ENCODE results near the gene NCAPD2. TPM values are rescaled to one million over a fixed set of nuclear protein-coding genes. Genes with fewer than 3 reads are reported as not detected.

NCAPD2 gene
- total RNA-seq, 6 experiments from 2014 or later, result 42.2 to 75.9 (median 65.4) TPM

DNA sequence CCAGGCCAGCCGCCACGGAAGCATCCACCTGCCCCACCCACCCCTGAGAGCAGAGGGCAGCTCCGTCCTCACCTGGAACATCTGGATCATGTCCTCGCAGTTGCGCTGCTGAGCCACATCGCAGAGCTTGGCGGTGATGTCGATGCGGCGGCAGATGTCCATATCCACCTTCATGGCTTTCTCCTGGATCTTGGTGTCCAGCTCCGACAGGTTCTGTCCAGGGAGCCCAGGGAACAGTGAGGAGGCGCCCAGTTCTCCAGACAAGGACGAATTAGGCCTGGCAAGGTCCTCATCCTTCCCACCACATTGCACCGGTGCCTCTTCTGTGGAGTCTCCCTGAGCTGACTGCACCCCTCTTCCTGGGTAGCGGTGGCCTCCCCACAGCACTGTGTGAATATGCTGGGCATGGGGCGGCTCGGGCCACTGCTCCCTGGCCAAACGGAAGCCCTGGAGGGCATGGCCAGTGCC lies 55.8 kb downstream of the NCAPD2 start:
- Mint-ChIP-seq H3K4me1 (ENCODE audit: low read depth) (peaks cover 83% of the 10 kb centered on the region), H3K27ac (peak overlapping the region; percentile 93), H3K4me3 (no peak overlapping the region; the same call in 1 of the 2 replicates), H3K36me3 (ENCODE audit: low read depth) (peaks cover 42% of the 10 kb centered on the region), H3K27me3 (ENCODE audit: insufficient read depth) (peaks cover 2% of the 10 kb centered on the region; the same call in 1 of the 2 replicates), H3K9me3 (no peaks in the 10 kb centered on the region)
- TF ChIP-seq, protein P1, sequence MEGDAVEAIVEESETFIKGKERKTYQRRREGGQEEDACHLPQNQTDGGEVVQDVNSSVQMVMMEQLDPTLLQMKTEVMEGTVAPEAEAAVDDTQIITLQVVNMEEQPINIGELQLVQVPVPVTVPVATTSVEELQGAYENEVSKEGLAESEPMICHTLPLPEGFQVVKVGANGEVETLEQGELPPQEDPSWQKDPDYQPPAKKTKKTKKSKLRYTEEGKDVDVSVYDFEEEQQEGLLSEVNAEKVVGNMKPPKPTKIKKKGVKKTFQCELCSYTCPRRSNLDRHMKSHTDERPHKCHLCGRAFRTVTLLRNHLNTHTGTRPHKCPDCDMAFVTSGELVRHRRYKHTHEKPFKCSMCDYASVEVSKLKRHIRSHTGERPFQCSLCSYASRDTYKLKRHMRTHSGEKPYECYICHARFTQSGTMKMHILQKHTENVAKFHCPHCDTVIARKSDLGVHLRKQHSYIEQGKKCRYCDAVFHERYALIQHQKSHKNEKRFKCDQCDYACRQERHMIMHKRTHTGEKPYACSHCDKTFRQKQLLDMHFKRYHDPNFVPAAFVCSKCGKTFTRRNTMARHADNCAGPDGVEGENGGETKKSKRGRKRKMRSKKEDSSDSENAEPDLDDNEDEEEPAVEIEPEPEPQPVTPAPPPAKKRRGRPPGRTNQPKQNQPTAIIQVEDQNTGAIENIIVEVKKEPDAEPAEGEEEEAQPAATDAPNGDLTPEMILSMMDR (IDR thresholded peaks at IDR 0.05), result no peak
- no peak for DNase-seq

DNA sequence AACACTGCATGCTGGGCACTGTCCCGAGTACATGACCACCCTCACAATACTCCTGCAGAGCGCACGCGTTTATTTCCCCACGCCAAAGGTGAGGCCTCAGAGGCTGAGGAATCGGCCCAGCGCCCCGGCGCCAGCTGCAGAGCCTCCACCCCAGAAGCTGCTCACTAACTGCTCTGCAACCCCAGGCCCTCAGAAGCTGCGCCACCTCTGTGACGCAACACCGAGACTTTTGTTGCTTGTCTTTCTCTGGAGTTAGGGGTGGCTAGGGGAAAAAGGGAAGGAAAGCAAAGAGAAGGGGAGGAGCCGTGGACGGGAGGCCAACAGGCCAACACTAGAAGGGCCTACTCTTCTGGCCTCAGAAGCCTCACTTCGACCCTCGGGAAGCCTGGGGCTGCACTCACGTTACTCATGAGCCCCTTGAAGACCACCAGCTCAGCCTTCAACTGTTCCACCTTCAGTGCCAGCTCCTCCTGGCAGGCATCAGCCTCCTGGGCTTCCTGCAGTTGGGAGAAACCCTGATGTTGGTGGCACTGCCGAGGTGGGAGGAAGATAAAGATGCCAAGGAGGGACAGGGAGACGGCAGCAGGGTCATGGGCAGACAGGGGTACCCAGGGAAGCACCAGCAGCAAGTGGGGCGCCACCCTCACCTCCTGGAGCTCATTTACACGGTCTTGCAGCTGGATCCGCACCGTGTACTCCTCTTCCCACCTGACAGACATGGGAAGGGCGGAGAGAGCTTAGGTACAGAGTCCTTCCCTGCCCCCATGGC lies 56.6 kb downstream of the NCAPD2 start:
- peaks cover 3% of the 10 kb centered on the region for H3K27me3 Mint-ChIP-seq (ENCODE audit: insufficient read depth)
- no peaks in the 10 kb centered on the region for H3K9me3 Mint-ChIP-seq
- H3K27ac Mint-ChIP-seq, result peak overlapping the region; percentile 93
- H3K4me1 Mint-ChIP-seq (ENCODE audit: low read depth), result peaks cover 88% of the 10 kb centered on the region
- no peak for DNase-seq
- no peak overlapping the region for H3K4me3 Mint-ChIP-seq
- TF ChIP-seq, protein P1 (IDR thresholded peaks at IDR 0.05), result no peak
- H3K36me3 Mint-ChIP-seq (ENCODE audit: low read depth), result peaks cover 44% of the 10 kb centered on the region

DNA sequence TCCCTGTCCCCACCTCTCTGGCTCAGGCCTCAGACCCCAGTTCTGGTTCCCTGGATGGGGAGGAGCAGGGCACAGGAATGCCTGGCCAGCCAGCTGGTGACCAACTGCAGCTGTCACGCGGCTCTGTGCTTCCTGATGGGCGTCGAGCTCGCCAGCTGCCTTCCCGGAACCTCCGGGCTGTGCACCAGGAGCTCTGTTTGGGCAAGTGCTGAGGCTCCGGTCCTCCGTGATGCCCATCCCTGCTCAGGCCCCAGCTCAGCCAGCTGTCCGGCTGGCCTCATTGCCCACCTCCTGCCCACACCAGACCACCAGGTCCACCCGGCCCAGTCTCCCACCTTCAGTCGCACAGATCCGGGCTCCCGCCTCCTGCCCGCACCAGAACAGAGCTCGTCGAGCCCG lies 57.2 kb downstream of the NCAPD2 start:
- Mint-ChIP-seq H3K4me1 (ENCODE audit: low read depth) (peaks cover 82% of the 10 kb centered on the region), H3K4me3 (peak overlapping the region; percentile 98), H3K27ac (peak overlapping the region; percentile 93), H3K36me3 (ENCODE audit: low read depth) (peaks cover 38% of the 10 kb centered on the region), H3K27me3 (ENCODE audit: insufficient read depth) (peaks cover 3% of the 10 kb centered on the region), H3K9me3 (no peaks in the 10 kb centered on the region)
- DNase-seq, result no peak
- TF ChIP-seq, protein P1 (IDR thresholded peaks at IDR 0.05), result no peak

DNA sequence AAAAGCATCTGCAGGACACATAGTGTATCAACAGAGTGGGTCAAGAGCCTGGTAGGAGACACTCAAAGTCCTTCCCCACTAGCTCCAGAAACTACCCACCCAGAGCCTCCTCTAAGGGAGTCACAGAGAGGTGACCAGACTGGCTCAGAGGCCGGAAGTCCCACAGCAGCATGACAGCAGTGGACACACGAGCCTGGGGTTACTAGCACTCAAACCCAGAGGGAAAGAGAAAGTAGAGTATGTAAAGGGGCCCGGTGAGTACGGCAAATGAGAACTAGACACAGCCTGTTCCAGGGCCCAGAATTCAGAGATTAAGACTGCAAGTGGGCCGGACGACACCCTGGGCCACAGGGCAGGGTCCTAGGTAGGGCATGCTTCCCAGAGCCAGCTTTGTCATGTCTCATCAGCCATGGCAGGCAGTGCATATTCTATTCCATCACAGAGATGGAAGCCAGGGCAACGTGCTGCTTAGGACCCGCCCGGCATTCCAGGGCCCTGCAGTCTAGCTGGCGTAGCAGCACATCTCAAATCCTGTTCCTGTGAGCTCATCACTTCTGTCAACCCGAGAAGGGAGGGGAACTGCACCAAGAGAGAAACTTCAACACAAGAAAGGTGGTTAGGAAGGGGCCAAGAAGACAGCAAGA lies 57.7 kb downstream of the NCAPD2 start:
- Mint-ChIP-seq H3K4me3 (peak overlapping the region; percentile 98), H3K4me1 (ENCODE audit: low read depth) (peaks cover 84% of the 10 kb centered on the region), H3K27me3 (ENCODE audit: insufficient read depth) (peaks cover 3% of the 10 kb centered on the region), H3K27ac (peak overlapping the region; percentile 93), H3K9me3 (no peaks in the 10 kb centered on the region), H3K36me3 (ENCODE audit: low read depth) (peaks cover 39% of the 10 kb centered on the region)
- TF ChIP-seq, protein P1 (IDR thresholded peaks at IDR 0.05), result no peak
- peak; percentile 80 for DNase-seq

DNA sequence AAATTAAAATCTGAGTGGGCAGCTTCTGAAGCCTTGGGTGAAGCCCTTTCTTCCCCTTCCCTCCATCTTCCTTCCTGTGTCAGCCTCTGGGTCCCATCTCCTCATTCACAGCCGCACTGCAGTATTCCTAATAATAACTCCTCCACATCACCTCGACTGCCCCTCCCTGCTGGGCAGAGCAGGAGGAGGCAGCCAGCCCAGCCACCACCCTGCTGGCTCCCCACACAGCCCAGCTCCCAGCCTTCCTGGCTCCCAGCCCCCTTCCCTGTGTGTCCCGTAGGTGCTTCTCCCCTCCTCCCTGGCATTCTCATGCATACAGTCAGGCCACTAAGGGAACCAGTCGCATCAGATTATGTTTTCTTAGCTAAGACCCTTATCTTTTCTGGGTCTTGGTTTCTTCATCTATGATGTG lies 58.2 kb downstream of the NCAPD2 start:
- Mint-ChIP-seq H3K4me1 (ENCODE audit: low read depth) (peaks cover 80% of the 10 kb centered on the region), H3K4me3 (peak overlapping the region; percentile 98), H3K36me3 (ENCODE audit: low read depth) (peaks cover 36% of the 10 kb centered on the region), H3K27ac (peak overlapping the region; percentile 93), H3K27me3 (ENCODE audit: insufficient read depth) (peaks cover 3% of the 10 kb centered on the region), H3K9me3 (no peaks in the 10 kb centered on the region)
- TF ChIP-seq, protein P1 (IDR thresholded peaks at IDR 0.05), result no peak; the same call in 1 of the 2 replicates
- DNase-seq, result no peak

All from HFFc6 (cell line).